GM18502 (cell line): ENCODE measurements around the gene FOXR1.

Source experiments
- ATAC-seq: cut with Tn5 transposase; IDR thresholded peaks from one replicate; pipeline ENCODE4 v1.9.1; 2021; ENCODE audit warnings: mild to moderate bottlenecking; ENCODE audit not compliant: unreplicated experiment, poor library complexity

The FOXR1 gene

DNA sequence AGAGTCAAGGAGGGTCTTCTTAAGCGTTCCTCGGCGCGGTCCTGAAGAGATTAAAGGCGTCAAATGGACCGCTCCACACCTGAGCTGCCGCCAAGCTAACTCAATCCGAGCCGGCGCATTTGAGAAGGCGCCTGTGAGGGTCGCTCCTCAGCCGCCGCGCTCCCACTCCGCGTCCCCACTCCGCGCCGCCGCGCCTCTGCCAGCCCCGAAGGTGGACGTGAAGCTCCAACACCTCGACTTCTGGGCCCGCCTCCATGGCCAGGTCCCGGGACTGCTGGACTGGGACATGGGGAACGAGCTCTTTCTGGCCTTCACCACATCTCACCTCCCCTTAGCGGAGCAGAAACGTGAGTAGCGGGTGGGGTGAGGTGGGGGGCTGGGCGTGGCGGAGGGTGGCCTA, at the start of gene FOXR1:
Gene FOXR1 (plus strand): TSS at position 116 of the 400 bp plus-strand sequence. CDS start 171 bp downstream, at position 287.
- ATAC-seq, result no peak

DNA sequence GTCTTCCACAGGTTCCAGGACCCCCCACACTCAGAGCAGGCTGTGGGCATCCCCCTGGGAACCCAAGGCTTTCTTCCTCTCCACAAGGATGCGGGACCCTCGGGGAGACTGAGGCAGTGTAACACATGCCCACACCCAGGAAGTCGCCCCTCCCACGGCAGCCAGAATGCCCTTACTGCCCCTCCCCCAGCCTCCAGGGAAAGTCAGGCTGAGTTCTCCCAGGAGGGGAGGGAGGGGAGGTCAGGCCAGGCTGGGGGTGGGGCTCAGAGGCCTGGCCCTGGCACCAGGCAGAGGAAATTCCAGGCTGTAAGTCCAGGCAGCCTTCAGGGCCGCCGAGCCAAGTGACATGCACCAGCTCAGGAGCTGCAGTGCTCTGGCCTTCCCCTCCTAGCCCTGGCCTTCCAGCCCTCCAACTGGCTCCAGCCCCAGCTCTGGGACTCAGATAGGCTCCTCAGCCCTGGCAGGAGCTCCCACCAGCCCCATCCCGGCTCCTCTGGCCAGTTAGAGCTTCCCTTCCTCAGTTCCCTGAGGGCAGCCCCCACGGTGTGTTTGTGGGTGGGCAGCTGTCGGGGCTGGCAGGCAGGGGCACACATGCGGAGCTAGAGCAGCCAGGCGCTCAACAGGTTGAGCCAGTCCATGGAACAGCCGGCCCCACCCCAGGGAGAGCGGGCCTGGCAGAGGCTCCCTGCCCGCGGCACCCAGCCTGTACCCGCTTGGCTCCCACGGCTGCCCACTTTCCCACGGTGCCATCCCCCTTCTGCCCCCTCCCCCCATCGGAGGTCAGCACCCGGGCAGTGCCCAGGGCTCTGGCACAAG, 49.4 kb upstream of the FOXR1 start:
- ATAC-seq, result no peak

GRCh38 chr11:118922745-118923627, 48.6 kb upstream of the FOXR1 start:
- no peak for ATAC-seq

DNA sequence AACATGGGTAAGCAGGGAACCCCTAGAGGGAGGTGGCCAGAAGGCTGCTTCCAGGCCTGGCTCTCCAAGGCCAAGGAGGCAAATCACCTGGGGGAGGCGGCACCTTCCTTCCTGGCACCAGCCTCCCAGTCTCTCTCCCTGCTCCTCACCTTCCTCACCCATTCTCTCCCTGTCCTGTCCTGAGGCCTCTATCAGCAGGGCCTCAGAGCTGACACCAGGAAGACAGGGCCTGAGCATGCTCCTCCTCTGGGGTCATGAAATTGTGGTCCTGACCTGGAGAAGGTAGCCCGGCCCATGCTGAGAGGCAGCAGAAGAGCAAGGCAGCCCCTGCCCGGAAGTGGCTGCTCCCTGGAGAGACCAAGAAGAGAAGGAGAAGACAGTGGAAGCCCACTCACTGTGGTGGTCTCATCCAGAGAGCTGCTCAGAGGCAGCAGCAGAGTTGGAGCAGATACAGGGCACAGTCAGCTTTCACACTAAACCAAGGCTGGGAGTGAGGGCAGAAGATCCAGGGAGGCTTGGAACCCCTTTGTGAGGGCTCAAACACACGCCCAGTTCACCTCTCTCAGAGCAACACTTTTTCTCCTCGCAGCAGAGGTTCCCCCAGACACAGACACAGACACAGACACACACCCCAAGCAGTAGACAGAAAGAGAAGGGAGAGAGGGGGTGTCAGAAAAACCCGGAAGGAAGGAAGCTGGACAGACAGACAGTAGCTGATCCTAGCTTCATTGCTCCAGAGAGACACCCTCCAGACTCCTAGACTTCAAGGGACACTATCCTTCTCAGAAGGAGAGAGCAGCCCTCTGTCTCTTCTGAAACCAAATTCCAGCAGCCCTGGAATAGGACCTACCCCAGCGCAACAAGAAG, 47.6 kb upstream of the FOXR1 start:
- ATAC-seq, result no peak

DNA sequence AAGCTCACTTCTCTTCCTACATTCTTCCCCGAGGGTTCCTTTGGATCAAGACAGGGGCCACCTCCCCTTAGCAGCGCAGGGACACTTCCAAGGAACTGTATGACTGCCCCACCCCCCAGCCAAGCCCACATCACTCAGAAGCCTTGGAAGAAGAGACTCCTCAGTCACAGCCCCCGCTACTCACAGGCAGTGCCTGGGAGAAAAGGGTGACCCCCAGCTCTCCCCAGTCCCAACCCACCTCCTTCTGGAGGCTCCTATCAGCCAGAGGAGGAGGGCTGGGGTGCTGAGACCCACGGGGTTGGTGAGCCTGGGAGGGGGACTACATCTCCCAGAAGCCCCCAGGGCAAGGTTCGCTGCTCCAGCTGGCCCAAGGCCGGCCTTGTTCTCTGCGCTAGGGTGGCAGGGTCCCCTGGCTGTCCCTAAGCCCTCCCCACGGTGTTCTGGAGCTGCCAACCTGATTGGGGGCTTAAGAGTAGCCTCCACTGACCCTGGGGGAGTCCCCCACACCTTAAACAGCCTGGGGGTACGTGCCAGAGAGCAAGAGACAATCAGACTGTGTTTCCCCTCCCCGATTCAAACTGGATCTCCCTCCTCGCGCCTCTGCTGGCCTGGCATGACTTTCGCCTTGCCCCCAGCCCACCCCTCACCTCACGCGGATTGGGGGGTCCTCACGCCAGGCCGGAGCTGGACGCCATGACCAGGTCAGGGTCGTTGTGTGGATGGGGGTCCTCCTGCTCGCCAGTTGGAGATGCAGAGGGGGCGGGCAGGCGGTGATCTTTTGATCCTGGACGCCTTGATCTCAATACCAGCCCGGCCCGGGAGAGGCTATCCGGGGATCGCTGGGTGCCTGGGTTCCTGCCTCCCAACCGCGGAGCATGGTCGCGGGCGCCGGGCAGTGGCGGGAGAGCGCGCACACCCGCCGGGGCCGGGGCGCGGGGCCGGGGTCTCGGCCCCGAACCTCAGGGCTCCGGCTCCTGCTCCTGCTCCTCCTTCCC, 46.7 kb upstream of the FOXR1 start:
- ATAC-seq, result no peak

DNA sequence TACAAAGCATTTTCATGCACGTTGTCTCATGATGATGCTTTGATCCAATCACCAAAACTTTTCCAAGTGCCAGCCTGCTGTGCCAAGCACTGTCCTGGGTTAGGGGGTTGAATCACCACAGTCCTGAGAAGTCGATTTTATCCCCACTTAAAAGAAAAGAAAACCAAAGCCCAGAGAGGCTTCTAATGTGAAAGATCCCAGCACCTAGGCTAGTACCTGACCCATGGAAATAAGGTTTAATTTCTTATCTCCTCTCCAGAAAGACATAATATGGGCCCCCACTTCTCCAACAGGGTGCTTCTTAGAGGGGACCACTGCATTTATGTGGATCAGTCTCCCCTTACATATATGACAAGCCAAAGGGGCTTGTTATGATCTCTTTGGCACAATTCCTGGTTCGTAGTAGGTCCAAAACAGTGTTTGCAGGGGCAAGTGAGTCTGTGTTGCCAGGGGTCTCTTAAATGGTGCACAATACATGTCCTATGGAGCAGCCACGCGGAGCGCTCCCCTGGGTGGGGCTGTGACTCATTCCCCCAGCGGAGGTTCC, 43.9 kb upstream of the FOXR1 start:
- no peak for ATAC-seq

- ATAC-seq, result peak; percentile 38
These were observed 43.3 kb upstream of the FOXR1 start for GRCh38 chr11:118928101-118928869.

GRCh38 chr11:118928870-118929500, 42.6 kb upstream of the FOXR1 start:
- ATAC-seq, result no peak

DNA sequence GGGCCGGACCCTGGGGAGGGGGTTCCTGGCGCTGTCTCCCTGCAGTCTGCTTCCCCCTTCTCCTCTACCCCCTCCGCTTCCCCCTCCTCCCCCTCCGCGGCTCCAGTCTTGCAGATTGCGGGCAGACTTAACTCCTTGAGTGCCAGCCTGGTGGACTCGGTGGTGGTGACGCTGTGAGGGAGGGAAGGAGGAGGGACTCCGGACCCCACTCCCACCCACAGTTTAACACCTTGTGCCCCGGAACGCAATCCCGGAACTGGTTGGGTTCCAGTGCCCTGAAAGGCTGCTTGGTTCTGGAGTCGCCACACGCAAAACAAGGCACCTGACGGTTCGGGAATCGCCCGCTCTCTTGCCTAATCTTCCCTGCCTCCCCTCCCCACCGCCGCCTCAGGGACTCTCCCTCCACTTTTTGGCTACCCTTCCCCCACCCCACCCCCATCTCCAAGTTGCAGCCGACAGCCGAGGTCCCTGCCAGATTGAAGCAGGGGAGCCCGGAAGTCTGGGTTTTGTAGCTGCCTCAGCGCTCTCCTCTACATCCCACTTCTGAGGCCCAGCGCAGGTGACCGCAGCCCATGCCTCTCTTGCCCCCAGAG, 42.0 kb upstream of the FOXR1 start:
- ATAC-seq, result no peak

DNA sequence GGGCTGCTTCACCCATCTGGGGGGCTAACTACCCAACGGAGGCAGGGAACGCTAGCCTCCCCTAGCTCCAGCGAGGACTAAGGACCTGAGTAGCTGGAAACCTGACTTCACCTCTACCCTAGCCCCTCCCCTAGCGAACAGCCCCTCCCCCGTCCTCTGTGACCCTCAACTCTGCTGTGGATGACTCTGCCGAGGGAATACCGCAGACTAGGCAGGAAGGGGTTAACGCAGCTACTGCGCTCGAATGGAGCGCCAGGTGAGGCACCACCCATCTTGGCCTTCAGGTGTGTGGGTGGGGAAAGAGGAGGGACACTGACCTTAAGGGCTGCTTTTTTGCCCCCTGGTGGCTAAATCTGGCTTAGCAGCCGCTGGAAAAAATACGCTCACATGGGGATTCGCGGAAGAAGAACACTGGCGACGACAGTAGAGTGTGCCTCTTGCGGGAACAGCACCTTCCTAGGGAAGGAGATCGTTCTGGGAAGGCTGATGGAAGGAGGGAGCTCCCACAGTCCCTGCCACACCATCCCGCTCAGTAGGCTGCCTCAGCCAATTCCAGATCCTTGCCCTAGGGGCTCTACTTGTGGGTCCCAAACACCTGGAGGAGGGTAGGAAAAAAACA, 41.4 kb upstream of the FOXR1 start:
- no peak for ATAC-seq

DNA sequence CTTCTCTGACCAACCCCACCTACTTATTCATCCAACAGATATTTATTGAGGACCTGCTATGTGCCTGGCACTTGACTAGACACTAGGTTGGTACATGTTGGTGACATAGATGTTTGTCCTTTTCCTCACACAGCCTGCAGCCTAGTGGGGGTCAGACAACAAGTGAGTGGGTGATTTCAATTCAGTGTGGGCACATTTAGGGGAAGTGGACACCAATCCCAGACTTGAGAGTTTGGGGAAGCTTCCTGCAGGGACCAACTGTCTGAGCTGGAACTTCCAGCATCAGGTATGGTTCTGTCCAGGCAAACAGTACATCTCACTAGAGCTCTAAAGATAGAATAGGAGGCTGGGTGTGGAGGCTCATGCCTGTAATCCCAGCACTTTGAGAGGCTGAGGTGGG, 40.0 kb upstream of the FOXR1 start:
- no peak for ATAC-seq

GRCh38 chr11:118933486-118933885, 38.1 kb upstream of the FOXR1 start:
- no peak for ATAC-seq

- ATAC-seq, result no peak
These were observed 36.2 kb upstream of the FOXR1 start for GRCh38 chr11:118935376-118935775.

DNA sequence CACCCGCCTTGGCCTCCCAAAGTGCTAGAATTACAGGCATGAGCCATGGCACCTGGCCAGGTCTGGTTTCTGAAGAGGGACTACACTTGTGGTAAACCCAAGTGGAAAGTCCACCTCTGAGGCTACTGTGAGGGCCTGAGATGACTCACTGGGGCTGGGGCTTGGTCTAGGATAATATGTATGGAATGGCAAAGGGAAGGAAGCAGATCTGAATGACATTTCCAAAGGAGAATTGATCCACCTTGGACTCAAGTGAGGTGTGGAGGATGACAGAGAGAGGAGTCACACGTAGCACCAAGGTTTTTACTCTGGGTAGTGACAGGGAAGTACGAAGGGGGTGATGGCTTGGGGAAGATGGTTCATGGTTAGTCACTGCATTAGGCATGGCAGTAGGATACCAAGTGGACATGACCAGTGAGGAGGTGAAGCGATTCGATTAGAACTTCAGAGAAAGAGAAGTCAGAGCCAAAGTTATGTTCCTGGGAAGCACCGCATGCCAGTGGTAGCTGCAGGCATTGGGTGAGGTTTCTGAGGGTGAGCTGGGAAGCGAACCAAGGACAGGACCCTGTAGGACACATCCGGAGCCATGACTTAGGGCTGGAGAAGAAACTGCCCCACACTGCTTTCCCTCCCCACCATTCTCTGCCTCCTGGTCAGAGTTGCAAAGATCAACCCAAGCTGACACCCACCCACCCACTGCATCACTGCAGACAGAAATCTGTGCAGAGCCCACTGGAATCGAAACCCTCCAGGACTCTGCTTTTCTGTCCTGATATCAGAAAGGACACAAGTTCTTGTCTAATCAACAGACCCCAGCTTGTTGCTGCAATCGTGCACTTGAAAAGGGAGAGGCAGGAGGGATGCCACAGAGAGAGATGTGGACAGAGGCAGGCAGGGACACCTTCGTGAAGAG, 32.8 kb upstream of the FOXR1 start:
- ATAC-seq, result no peak

DNA sequence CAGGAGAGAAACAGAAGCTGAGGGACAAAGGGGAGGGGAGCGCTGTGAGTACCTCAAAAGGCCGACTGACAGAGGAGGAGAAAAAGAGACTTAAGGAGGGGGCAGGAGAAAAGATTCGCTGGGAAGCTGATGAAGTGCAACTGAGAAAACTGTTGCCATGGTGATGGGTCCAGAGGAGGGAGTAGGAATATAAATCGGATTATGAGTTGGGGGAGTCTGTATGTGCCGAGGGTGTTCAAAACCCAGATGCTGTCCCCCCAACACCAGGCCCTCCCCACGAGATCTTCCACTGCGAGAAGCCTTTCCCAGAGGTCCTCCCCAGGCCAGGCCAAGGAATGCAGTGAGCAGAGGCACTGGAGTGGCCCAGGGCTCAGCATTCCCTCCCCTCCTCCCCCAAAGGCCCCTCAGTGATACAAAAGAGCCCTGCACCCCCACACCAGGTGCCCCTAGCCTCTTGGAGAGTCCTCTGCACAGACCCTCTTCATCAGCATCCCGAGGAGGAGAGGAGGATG, 32.1 kb upstream of the FOXR1 start:
- ATAC-seq, result no peak
